Breast epithelium (tissue), 3 donors: ENCODE measurements around the gene ELMO2.

Experiments used
- POLR2A ChIP-seq: fragments of 450-650 bp; IDR thresholded peaks from one replicate; pipeline ENCODE4 v1.6.1; 2016; ENCODE audit warnings: antibody characterized with exemption, mild to moderate bottlenecking, moderate library complexity
- TF ChIP-seq, protein P1 (sequence below), 3 donors: fragments of 450-650 bp; IDR thresholded peaks; one replicate each; pipeline ENCODE4 v1.5.1; 2016 to 2017; ENCODE audit warnings: antibody characterized with exemption in 3 of 3, mild to moderate bottlenecking in 3 of 3, moderate library complexity in 3 of 3

DNA sequence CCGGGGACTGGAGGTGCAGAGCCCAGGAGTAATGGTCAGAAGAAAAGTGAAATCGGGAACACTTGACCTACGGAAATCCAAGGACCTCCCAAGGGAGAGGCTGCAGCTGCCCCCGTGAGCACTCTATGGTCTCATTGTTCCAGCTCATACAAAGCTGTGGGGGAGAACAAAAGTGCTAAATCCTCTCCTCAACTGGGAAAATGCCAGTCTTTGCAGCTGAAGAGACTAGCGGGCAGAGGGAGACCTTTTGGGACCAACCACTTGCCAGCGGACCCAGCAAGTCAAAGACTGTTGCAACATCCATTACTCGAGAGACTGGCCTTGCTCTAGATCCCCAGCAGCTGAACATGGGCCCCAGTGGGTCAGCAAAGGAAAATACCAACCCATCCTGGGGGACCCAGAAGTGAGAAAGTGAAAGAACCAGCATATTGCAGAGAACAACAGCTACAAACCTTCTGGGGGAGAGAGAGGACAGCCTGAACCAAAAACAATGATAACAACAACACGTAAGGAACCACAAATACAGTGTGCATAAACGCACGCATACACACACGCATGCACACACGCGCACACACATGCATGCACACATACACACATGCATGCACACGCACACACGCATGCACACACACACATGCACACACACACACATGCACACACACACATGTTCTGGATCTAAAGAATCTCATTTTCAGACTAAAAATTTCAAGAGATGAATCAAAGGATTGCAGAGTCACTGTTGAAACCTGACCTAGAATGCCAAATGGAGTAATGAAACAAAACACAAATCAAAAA, 24.7 kb upstream of the ELMO2 start:
- TF ChIP-seq, protein P1, sequence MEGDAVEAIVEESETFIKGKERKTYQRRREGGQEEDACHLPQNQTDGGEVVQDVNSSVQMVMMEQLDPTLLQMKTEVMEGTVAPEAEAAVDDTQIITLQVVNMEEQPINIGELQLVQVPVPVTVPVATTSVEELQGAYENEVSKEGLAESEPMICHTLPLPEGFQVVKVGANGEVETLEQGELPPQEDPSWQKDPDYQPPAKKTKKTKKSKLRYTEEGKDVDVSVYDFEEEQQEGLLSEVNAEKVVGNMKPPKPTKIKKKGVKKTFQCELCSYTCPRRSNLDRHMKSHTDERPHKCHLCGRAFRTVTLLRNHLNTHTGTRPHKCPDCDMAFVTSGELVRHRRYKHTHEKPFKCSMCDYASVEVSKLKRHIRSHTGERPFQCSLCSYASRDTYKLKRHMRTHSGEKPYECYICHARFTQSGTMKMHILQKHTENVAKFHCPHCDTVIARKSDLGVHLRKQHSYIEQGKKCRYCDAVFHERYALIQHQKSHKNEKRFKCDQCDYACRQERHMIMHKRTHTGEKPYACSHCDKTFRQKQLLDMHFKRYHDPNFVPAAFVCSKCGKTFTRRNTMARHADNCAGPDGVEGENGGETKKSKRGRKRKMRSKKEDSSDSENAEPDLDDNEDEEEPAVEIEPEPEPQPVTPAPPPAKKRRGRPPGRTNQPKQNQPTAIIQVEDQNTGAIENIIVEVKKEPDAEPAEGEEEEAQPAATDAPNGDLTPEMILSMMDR (IDR thresholded peaks at IDR 0.05): no peak
- no peak for TF ChIP-seq POLR2A
